ENCODE results near the gene LPCAT1.
"Not testable (repeated sequence)": the region's sequence is repeated elsewhere in the genome, so short reads cannot be mapped to it uniquely, and the experiment has no call there.

LPCAT1 gene

GRCh38 chr5:1429066-1429465, 94.7 kb downstream of the LPCAT1 start:
- DNase-seq (ENCODE audit: low read depth in 2 of 2), result no peak

- DNase-seq (ENCODE audit: low read depth in 2 of 2), result no peak
These were observed 95.7 kb downstream of the LPCAT1 start for GRCh38 chr5:1428107-1428506.

GRCh38 chr5:1424716-1425115, 99.0 kb downstream of the LPCAT1 start:
- DNase-seq (ENCODE audit: low read depth in 2 of 2), result no peak

GRCh38 chr5:1423901-1424603, 99.7 kb downstream of the LPCAT1 start:
- no peak for DNase-seq (ENCODE audit: low read depth in 2 of 2)

- not testable (repeated sequence) for DNase-seq (ENCODE audit: low read depth in 2 of 2)
These were observed 101.2 kb downstream of the LPCAT1 start for GRCh38 chr5:1422522-1422921.

- DNase-seq (ENCODE audit: low read depth in 2 of 2), result no peak
These were observed 102.0 kb downstream of the LPCAT1 start for GRCh38 chr5:1421521-1422341.

GRCh38 chr5:1420211-1421195, 103.3 kb downstream of the LPCAT1 start:
- no peak for DNase-seq (ENCODE audit: low read depth in 2 of 2)

GRCh38 chr5:1419476-1420210, 104.1 kb downstream of the LPCAT1 start:
- no peak for DNase-seq (ENCODE audit: low read depth in 2 of 2)

GRCh38 chr5:1418921-1419280, 104.9 kb downstream of the LPCAT1 start:
- DNase-seq (ENCODE audit: low read depth in 2 of 2), result no peak

- no peak for DNase-seq (ENCODE audit: low read depth in 2 of 2)
These were observed 105.4 kb downstream of the LPCAT1 start for GRCh38 chr5:1418238-1418920.

GRCh38 chr5:1417586-1418225, 106.1 kb downstream of the LPCAT1 start:
- no peak for DNase-seq (ENCODE audit: low read depth in 2 of 2)

GRCh38 chr5:1416856-1417469, 106.8 kb downstream of the LPCAT1 start:
- no peak for DNase-seq (ENCODE audit: low read depth in 2 of 2)

- no peak for DNase-seq (ENCODE audit: low read depth in 2 of 2)
These were observed 108.0 kb downstream of the LPCAT1 start for GRCh38 chr5:1415626-1416360.

GRCh38 chr5:1415059-1415425, 108.7 kb downstream of the LPCAT1 start:
- DNase-seq (ENCODE audit: low read depth in 2 of 2), result no peak

- DNase-seq (ENCODE audit: low read depth in 2 of 2), result no peak
These were observed 109.3 kb downstream of the LPCAT1 start for GRCh38 chr5:1414311-1415058.

GRCh38 chr5:1413611-1414241, 110.0 kb downstream of the LPCAT1 start:
- no peak for DNase-seq (ENCODE audit: low read depth in 2 of 2)

GRCh38 chr5:1413211-1413610, 110.5 kb downstream of the LPCAT1 start:
- no peak for DNase-seq (ENCODE audit: low read depth in 2 of 2)

GRCh38 chr5:1412621-1413020, 111.1 kb downstream of the LPCAT1 start:
- no peak for DNase-seq (ENCODE audit: low read depth in 2 of 2)

All from stimulated activated CD8-positive, alpha-beta memory T cell treated with anti-CD3 and anti-CD28 coated beads, Interleukin-7, amount 100 ng/mL, for 1 hour (primary cell).